ENCODE measurements around the gene PDSS2. TPM values are rescaled to one million over a fixed set of nuclear protein-coding genes. Genes with fewer than 3 reads are reported as not detected.

Gene PDSS2
- total and polyA plus RNA-seq, 9 of the 15 experiments (the other 6 are each of a cell fraction or from before 2014, with no cell fraction given): 5.8 to 21.1 (median 12.0) TPM

GRCh38 chr6:107244742-107245480, 214.5 kb downstream of the PDSS2 start:
- H3K9me1 ChIP-seq (ENCODE audit: control insufficient read depth, insufficient read depth, low read length): no peaks in the 10 kb centered on the region
- H3K9ac ChIP-seq (ENCODE audit: insufficient read depth in 1 of 2, low read depth in 2 of 2, low read length in 2 of 2): no peak overlapping the region
- no peak overlapping the region for H3K4me3 ChIP-seq
- DNase-seq (ENCODE audit: extremely low read depth in 1 of 4, low spot score in 3 of 4) (no peak), ATAC-seq (no peak), FAIRE-seq (no peak)
- POLR2A ChIA-PET: interaction anchor here (2.3 kb wide), 1 partner anchor 11 kb away, joined by 7 read pairs; no protein-coding TSS in a partner anchor
- H3K9me3 ChIP-seq (replicated peaks; ENCODE audit: control insufficient read depth, insufficient read depth, low read depth, low read length): no peaks in the 10 kb centered on the region
- H3K36me3 ChIP-seq (ENCODE audit: control insufficient read depth, insufficient read depth, low read length): no peaks in the 10 kb centered on the region
- no peak overlapping the region for H3K4me2 ChIP-seq (ENCODE audit: insufficient read depth, low read length)
- H3K79me2 ChIP-seq (ENCODE audit: control insufficient read depth, insufficient read depth, low read length): no peaks in the 10 kb centered on the region
- WGBS (ENCODE audit: insufficient coverage, low coverage, missing lambda C conversion rate): 52% methylated on average over 4 of the region's 4 CpGs
- no peaks in the 10 kb centered on the region for H3K4me1 ChIP-seq (replicated peaks in 1 of 2; ENCODE audit: control insufficient read depth in 2 of 2, insufficient read depth in 2 of 2, low read length in 2 of 2)
- BruUV-seq (replicated peaks): no TSS peak
- no peaks in the 10 kb centered on the region for H3K27me3 ChIP-seq (ENCODE audit: control insufficient read depth in 2 of 2, insufficient read depth in 2 of 2, low read length in 2 of 2)
- intact Hi-C loops (cut with micrococcal nuclease): no loop called here
- H2AFZ ChIP-seq (ENCODE audit: low read depth, low read length): no peak overlapping the region
- in situ Hi-C loops (cut with MboI): no loop called here
- H4K20me1 ChIP-seq (replicated peaks; ENCODE audit: control insufficient read depth, insufficient read depth, low read length): no peaks in the 10 kb centered on the region
- CTCF ChIA-PET (ENCODE audit: low intra/inter-chr PET ratio): no interaction called here
- H3K27ac ChIP-seq (ENCODE audit: extremely low read depth, low read depth, low read length): no peak overlapping the region
- TF ChIP-seq EGR1 (conservative IDR thresholded peaks at IDR 0.05): no peak
- TF ChIP-seq ZNF280A (IDR thresholded peaks at IDR 0.05; ENCODE audit: low read depth, partially characterized antibody): no peak
- TF ChIP-seq ILK (tag; IDR thresholded peaks at IDR 0.05; ENCODE audit: borderline replicate concordance, low read depth): no peak
- TF ChIP-seq HMGN3 (IDR thresholded peaks at IDR 0.05; ENCODE audit: borderline replicate concordance, extremely low read depth, insufficient read length, low read depth, low read length): no peak
- no peak for TF ChIP-seq NFIC (IDR thresholded peaks at IDR 0.05)
- no peak for TF ChIP-seq TCF3 (CRISPR knock-in tag; IDR thresholded peaks at IDR 0.05)
- TF ChIP-seq SAFB (IDR thresholded peaks at IDR 0.05; ENCODE audit: borderline replicate concordance, low read depth, low read length): no peak
- no peak for TF ChIP-seq THAP12 (CRISPR knock-in tag; IDR thresholded peaks at IDR 0.05)
- TF ChIP-seq MBD1 (CRISPR knock-in tag; IDR thresholded peaks at IDR 0.05): no peak
